Sigmoid colon (tissue), 4 donors: ENCODE measurements around the gene SIRT5.

Source experiments
- EP300 ChIP-seq, 4 donors: sonication (generic); formaldehyde crosslinking; IDR thresholded peaks; one replicate each; pipeline ENCODE4 v1.6.1; 2017; ENCODE audit warnings: antibody characterized with exemption in 4 of 4
- POLR2A ChIP-seq, 2 donors: fragments of 450-650 bp; IDR thresholded peaks; one replicate each; pipeline ENCODE4 v1.6.1; 2016; ENCODE audit warnings: antibody characterized with exemption in 2 of 2, mild to moderate bottlenecking in 2 of 2, moderate library complexity in 2 of 2
- POLR2AphosphoS5 ChIP-seq, 4 donors: sonication (generic); formaldehyde crosslinking; IDR thresholded peaks; one replicate each; pipeline ENCODE4 v1.6.1; 2017; ENCODE audit warnings: antibody characterized with exemption in 4 of 4
- TF ChIP-seq, protein P1 (sequence below), 4 experiments: fragments of 450-650 bp in 3 of 4; fragments of 200-600 bp in 1 of 4; IDR thresholded peaks; one replicate each; pipeline ENCODE4 v1.5.1; 2016 to 2019; ENCODE audit warnings: antibody characterized with exemption in 4 of 4, mild to moderate bottlenecking in 3 of 4, moderate library complexity in 2 of 4

DNA sequence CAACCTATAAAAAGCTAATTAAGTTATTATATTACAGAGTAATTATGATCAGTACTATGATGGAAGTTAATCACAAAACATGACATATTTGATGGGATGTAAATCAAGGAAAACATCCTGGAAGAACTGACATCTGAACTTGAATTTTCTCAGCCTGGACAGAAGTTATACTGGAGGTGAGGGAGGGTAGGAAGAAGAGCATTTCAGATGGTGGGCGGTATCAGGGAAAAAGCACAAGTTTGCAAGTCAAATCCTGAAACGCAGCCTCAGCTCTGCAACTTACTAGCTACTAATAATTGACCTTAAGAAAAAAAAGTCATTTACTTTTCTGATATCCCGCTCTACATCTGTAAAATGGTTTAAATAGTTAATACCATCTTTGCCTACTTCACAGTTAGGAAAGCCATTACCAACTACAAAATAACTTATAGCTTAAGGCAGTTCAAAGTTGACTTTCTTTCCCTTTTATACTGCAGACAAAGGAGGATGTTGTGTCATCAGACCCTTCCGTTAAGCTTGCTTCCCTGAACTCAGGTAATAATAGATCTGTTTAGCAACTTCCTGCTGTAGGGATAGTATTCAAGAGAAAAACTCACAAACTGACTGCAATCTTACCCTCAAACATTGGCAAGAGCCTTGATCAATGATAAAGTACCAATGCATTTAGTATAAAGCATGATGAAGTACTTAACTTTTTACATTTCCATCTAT is 61.7 kb downstream of the SIRT5 start:
- TF ChIP-seq POLR2A (IDR thresholded peaks at IDR 0.05) = no peak
- TF ChIP-seq, protein P1, sequence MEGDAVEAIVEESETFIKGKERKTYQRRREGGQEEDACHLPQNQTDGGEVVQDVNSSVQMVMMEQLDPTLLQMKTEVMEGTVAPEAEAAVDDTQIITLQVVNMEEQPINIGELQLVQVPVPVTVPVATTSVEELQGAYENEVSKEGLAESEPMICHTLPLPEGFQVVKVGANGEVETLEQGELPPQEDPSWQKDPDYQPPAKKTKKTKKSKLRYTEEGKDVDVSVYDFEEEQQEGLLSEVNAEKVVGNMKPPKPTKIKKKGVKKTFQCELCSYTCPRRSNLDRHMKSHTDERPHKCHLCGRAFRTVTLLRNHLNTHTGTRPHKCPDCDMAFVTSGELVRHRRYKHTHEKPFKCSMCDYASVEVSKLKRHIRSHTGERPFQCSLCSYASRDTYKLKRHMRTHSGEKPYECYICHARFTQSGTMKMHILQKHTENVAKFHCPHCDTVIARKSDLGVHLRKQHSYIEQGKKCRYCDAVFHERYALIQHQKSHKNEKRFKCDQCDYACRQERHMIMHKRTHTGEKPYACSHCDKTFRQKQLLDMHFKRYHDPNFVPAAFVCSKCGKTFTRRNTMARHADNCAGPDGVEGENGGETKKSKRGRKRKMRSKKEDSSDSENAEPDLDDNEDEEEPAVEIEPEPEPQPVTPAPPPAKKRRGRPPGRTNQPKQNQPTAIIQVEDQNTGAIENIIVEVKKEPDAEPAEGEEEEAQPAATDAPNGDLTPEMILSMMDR (IDR thresholded peaks at IDR 0.05) = no peak
- TF ChIP-seq EP300 (IDR thresholded peaks at IDR 0.05) = no peak
- TF ChIP-seq POLR2AphosphoS5 (IDR thresholded peaks at IDR 0.05) = no peak
